ENCODE results near the gene SLC25A27.
"Not testable (repeated sequence)": the region's sequence is repeated elsewhere in the genome, so short reads cannot be mapped to it uniquely, and the experiment has no call there.

Gene SLC25A27

DNA sequence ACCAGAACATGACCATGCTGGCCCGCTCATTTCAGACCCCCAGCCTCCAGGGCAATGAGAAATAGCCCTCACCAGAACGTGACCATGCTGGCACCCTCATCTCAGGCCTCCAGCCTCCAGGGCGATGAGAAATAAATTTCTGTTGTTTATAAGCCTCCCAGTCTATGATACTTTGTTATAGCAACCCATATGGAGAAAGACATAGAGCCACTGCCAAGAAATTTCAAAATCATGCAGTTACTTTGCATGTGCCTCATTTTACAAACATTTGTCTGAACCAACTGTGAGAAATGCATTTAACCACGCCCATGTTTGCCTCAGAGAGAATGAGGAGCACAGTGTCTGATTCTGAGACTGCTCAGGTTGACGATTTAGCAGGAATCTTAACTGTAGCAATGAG, 15.6 kb upstream of the SLC25A27 start:
- H3K4me3 ChIP-seq (ENCODE audit: low read depth, low read length), result no peak overlapping the region
- TF ChIP-seq, protein P1, sequence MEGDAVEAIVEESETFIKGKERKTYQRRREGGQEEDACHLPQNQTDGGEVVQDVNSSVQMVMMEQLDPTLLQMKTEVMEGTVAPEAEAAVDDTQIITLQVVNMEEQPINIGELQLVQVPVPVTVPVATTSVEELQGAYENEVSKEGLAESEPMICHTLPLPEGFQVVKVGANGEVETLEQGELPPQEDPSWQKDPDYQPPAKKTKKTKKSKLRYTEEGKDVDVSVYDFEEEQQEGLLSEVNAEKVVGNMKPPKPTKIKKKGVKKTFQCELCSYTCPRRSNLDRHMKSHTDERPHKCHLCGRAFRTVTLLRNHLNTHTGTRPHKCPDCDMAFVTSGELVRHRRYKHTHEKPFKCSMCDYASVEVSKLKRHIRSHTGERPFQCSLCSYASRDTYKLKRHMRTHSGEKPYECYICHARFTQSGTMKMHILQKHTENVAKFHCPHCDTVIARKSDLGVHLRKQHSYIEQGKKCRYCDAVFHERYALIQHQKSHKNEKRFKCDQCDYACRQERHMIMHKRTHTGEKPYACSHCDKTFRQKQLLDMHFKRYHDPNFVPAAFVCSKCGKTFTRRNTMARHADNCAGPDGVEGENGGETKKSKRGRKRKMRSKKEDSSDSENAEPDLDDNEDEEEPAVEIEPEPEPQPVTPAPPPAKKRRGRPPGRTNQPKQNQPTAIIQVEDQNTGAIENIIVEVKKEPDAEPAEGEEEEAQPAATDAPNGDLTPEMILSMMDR (IDR thresholded peaks at IDR 0.05; ENCODE audit: low read depth, low read length), result no peak

GRCh38 chr6:46637933-46638332, 14.8 kb upstream of the SLC25A27 start:
- no peak overlapping the region for H3K4me3 ChIP-seq (ENCODE audit: low read depth, low read length)
- TF ChIP-seq, protein P1 (IDR thresholded peaks at IDR 0.05; ENCODE audit: low read depth, low read length), result no peak

GRCh38 chr6:46638650-46639049, 14.1 kb upstream of the SLC25A27 start:
- no peak overlapping the region for H3K4me3 ChIP-seq (ENCODE audit: low read depth, low read length)
- TF ChIP-seq, protein P1 (IDR thresholded peaks at IDR 0.05; ENCODE audit: low read depth, low read length), result no peak

- TF ChIP-seq, protein P1 (IDR thresholded peaks at IDR 0.05; ENCODE audit: low read depth, low read length), result no peak
- no peak overlapping the region for H3K4me3 ChIP-seq (ENCODE audit: low read depth, low read length)
These were observed 9.6 kb upstream of the SLC25A27 start for GRCh38 chr6:46642928-46643751.

DNA sequence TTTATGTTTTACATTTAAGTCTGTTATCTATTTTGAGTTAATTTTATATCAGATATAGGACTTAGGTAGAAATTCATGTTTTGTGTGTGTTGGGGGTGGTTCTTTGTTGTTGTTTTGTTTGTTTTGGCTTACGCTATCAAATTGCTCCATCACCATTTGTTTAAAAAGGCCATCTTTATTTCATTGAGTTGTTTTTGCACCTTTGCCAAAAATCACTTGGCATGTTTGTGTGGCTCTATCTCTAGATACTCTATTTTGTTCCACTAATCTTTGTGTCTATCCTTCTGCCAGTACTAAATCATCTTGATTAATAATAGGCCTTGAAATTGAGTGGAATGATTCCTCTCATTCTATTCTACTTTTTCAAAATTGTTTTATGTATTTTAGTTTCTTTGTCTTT, 7.5 kb upstream of the SLC25A27 start:
- TF ChIP-seq, protein P1 (IDR thresholded peaks at IDR 0.05; ENCODE audit: low read depth, low read length), result no peak
- H3K4me3 ChIP-seq (ENCODE audit: low read depth, low read length), result no peak overlapping the region

GRCh38 chr6:46648108-46648507, 4.7 kb upstream of the SLC25A27 start:
- not testable (repeated sequence) for H3K4me3 ChIP-seq (ENCODE audit: low read depth, low read length)

- TF ChIP-seq, protein P1 (IDR thresholded peaks at IDR 0.05; ENCODE audit: low read depth, low read length), result no peak
- no peak overlapping the region for H3K4me3 ChIP-seq (ENCODE audit: low read depth, low read length)
These were observed 3.8 kb upstream of the SLC25A27 start for GRCh38 chr6:46648869-46649492.
